ENCODE data around the gene FAM181A. TPM values are rescaled to one million over a fixed set of nuclear protein-coding genes. Genes with fewer than 3 reads are reported as not detected.

Gene FAM181A
- polyA plus RNA-seq, 1 donor from 2014 or later: 0.43 TPM

- H3K4me3 ChIP-seq (ENCODE audit: low read length): no peak overlapping the region
- TF ChIP-seq TAF1 (IDR thresholded peaks at IDR 0.05; ENCODE audit: low read depth): no peak
- TF ChIP-seq REST (IDR thresholded peaks at IDR 0.05; ENCODE audit: borderline replicate concordance): no peak
- no peak for TF ChIP-seq SMC3 (conservative IDR thresholded peaks at IDR 0.05; ENCODE audit: poor library complexity)
- no peak for TF ChIP-seq RAD21 (conservative IDR thresholded peaks at IDR 0.05)
- TF ChIP-seq POLR2AphosphoS5 (IDR thresholded peaks at IDR 0.05): no peak
- TF ChIP-seq EZH2 (IDR thresholded peaks at IDR 0.05; ENCODE audit: borderline replicate concordance, insufficient read depth, low read length, poor library complexity, severe bottlenecking): no peak
- TF ChIP-seq EP300 (conservative IDR thresholded peaks at IDR 0.05; ENCODE audit: poor library complexity, severe bottlenecking): no peak
- TF ChIP-seq MXI1 (conservative IDR thresholded peaks at IDR 0.05; ENCODE audit: poor library complexity, severe bottlenecking): no peak
- TF ChIP-seq CTCF (IDR thresholded peaks at IDR 0.05; ENCODE audit: poor library complexity, severe bottlenecking): no peak
- no peak overlapping the region for H3K27ac ChIP-seq (ENCODE audit: low read length)
Observed at GRCh38 chr14:93929048-93929535, 1.9 kb downstream of the FAM181A start.

GRCh38 chr14:93929657-93930056 is 2.5 kb downstream of the FAM181A start:
- no peaks in the 10 kb centered on the region for H3K27me3 ChIP-seq (ENCODE audit: insufficient read depth, low read depth, low read length)
- H3K79me2 ChIP-seq (replicated peaks; ENCODE audit: insufficient read depth, low read length): no peaks in the 10 kb centered on the region
- no peak overlapping the region for H2AFZ ChIP-seq (ENCODE audit: low read depth, low read length)
- no peaks in the 10 kb centered on the region for H3K9me3 ChIP-seq (ENCODE audit: low read length)
- no peak for TF ChIP-seq TAF1 (IDR thresholded peaks at IDR 0.05; ENCODE audit: low read depth)
- no peak for TF ChIP-seq REST (IDR thresholded peaks at IDR 0.05; ENCODE audit: borderline replicate concordance)
- TF ChIP-seq POLR2AphosphoS5 (IDR thresholded peaks at IDR 0.05): no peak
- TF ChIP-seq EZH2 (IDR thresholded peaks at IDR 0.05; ENCODE audit: borderline replicate concordance, insufficient read depth, low read length, poor library complexity, severe bottlenecking): no peak
- no peak for TF ChIP-seq SMC3 (conservative IDR thresholded peaks at IDR 0.05; ENCODE audit: poor library complexity)
- no peak for TF ChIP-seq CTCF (IDR thresholded peaks at IDR 0.05; ENCODE audit: poor library complexity, severe bottlenecking)
- no peak for TF ChIP-seq EP300 (conservative IDR thresholded peaks at IDR 0.05; ENCODE audit: poor library complexity, severe bottlenecking)
- no peak for TF ChIP-seq RAD21 (conservative IDR thresholded peaks at IDR 0.05)
- no peak for TF ChIP-seq MXI1 (conservative IDR thresholded peaks at IDR 0.05; ENCODE audit: poor library complexity, severe bottlenecking)
- no peak overlapping the region for H3K4me2 ChIP-seq (ENCODE audit: low read length)
- H3K27ac ChIP-seq (ENCODE audit: low read length): no peak overlapping the region
- no peaks in the 10 kb centered on the region for H3F3A ChIP-seq (ENCODE audit: insufficient read depth, low read length, poor library complexity, severe bottlenecking)
- no peaks in the 10 kb centered on the region for H3K36me3 ChIP-seq (ENCODE audit: insufficient read depth, low read length)
- no peaks in the 10 kb centered on the region for H3K9me2 ChIP-seq (ENCODE audit: insufficient read depth, low read length)
- no peaks in the 10 kb centered on the region for H4K20me1 ChIP-seq (ENCODE audit: insufficient read depth)
- H3K4me3 ChIP-seq (ENCODE audit: low read length): no peak overlapping the region
- no peak overlapping the region for H3K9ac ChIP-seq (ENCODE audit: low read length)

More at GRCh38 chr14:93929048-93929535, 1.9 kb downstream of the FAM181A start:
- H3K9me2 ChIP-seq (ENCODE audit: insufficient read depth, low read length): no peaks in the 10 kb centered on the region
- H3K79me2 ChIP-seq (replicated peaks; ENCODE audit: insufficient read depth, low read length): no peaks in the 10 kb centered on the region
- no peaks in the 10 kb centered on the region for H4K20me1 ChIP-seq (ENCODE audit: insufficient read depth)
- no peaks in the 10 kb centered on the region for H3K36me3 ChIP-seq (ENCODE audit: insufficient read depth, low read length)
- no peaks in the 10 kb centered on the region for H3K27me3 ChIP-seq (ENCODE audit: insufficient read depth, low read depth, low read length)
- H3K4me2 ChIP-seq (ENCODE audit: low read length): no peak overlapping the region
- no peaks in the 10 kb centered on the region for H3F3A ChIP-seq (ENCODE audit: insufficient read depth, low read length, poor library complexity, severe bottlenecking)
- no peaks in the 10 kb centered on the region for H3K9me3 ChIP-seq (ENCODE audit: low read length)
- no peak overlapping the region for H2AFZ ChIP-seq (ENCODE audit: low read depth, low read length)
- no peak overlapping the region for H3K9ac ChIP-seq (ENCODE audit: low read length)
